B cell (primary cell): ENCODE measurements around the gene LHX6.

Experiments used
- CTCF ChIP-seq: fragments of 200-600 bp; IDR thresholded peaks from one replicate; pipeline ENCODE4 v1.8.0; 2022; ENCODE audit warnings: antibody characterized with exemption, mild to moderate bottlenecking
- EZH2 ChIP-seq: IDR thresholded peaks from 2 replicates; pipeline ENCODE4 v1.6.1; 2012; ENCODE audit warnings: borderline replicate concordance, low read depth, mild to moderate bottlenecking, moderate library complexity, low read length; ENCODE audit not compliant: insufficient read depth, poor library complexity, severe bottlenecking

- TF ChIP-seq CTCF (no peak), EZH2 (no peak)
Measured at GRCh38 chr9:122209451-122209850, 19.3 kb downstream of the LHX6 start.
